ENCODE data around the gene BMERB1. TPM values are rescaled to one million over a fixed set of nuclear protein-coding genes. Genes with fewer than 3 reads are reported as not detected.

The BMERB1 gene
- total and polyA plus RNA-seq, 9 of the 15 experiments (the other 6 are each of a cell fraction or from before 2014, with no cell fraction given) = 0.29 to 2.9 (median 0.94) TPM

DNA sequence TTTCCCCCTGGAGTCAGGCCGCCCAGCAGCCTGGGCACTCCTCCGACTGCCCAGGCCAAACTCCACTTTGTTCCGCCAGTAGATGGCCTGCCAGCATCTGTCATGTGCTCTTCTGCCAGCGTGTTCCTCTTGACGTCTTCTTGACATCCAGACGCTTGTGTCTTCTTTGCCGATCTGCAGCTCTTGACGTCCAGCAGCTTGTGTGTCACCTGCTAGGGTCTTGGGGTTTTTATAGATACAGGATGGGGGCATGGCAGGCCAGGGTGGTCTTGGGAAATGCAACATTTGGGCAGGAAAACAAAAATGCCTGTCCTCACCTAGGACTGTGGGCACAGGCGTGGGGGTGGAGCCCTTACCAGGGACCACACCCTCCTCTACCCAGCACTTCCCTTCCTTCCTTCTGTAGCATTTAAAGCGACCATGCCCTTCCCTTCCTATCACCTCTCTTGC, 88.7 kb downstream of the BMERB1 start (continued):
- TF ChIP-seq, protein P1, sequence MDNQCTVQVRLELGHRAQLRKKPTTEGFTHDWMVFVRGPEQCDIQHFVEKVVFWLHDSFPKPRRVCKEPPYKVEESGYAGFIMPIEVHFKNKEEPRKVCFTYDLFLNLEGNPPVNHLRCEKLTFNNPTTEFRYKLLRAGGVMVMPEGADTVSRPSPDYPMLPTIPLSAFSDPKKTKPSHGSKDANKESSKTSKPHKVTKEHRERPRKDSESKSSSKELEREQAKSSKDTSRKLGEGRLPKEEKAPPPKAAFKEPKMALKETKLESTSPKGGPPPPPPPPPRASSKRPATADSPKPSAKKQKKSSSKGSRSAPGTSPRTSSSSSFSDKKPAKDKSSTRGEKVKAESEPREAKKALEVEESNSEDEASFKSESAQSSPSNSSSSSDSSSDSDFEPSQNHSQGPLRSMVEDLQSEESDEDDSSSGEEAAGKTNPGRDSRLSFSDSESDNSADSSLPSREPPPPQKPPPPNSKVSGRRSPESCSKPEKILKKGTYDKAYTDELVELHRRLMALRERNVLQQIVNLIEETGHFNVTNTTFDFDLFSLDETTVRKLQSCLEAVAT (IDR thresholded peaks at IDR 0.05) = peak in 1 of 2 experiments; percentile 47; a peak in 1 of 4 replicates
- no peak for TF ChIP-seq RHOXF2B (CRISPR knock-in tag; conservative IDR thresholded peaks at IDR 0.05)
- peak; percentile 45; the same call in 1 of the 2 replicates for TF ChIP-seq ZNF592 (IDR thresholded peaks at IDR 0.05)
- TF ChIP-seq MGA (IDR thresholded peaks at IDR 0.05) = peak; percentile 54
- TF ChIP-seq THAP12 (CRISPR knock-in tag; IDR thresholded peaks at IDR 0.05) = no peak
- TF ChIP-seq KHSRP (IDR thresholded peaks at IDR 0.05) = no peak
- TF ChIP-seq PTTG1 (tag; IDR thresholded peaks at IDR 0.05; ENCODE audit: low read depth) = no peak
- TF ChIP-seq MEF2A (IDR thresholded peaks at IDR 0.05; ENCODE audit: control insufficient read depth, low read depth, low read length) = no peak

Data from K562 (cell line).